Stimulated activated CD4-positive, alpha-beta T cell treated with anti-CD3 and anti-CD28 coated beads, Interleukin-1b, Interleukin-23, amount 100 ng/mL, for 48 hours (primary cell): ENCODE results near the gene TRPV4.

Source experiments
- DNase-seq: peaks from one replicate; pipeline ENCODE4 v3.0.0-alpha.2; 2020

The TRPV4 gene

GRCh38 chr12:109827566-109828550, 5.3 kb downstream of the TRPV4 start:
- no peak for DNase-seq

- DNase-seq, result no peak
These were observed 6.1 kb downstream of the TRPV4 start for GRCh38 chr12:109827080-109827479.

- no peak for DNase-seq
These were observed 8.5 kb downstream of the TRPV4 start for GRCh38 chr12:109824731-109825130.

GRCh38 chr12:109822951-109823411, 10.2 kb downstream of the TRPV4 start:
- no peak for DNase-seq

- DNase-seq, result no peak
These were observed 10.8 kb downstream of the TRPV4 start for GRCh38 chr12:109822416-109822815.

GRCh38 chr12:109821968-109822367, 11.2 kb downstream of the TRPV4 start:
- no peak for DNase-seq

GRCh38 chr12:109820816-109821381, 12.3 kb downstream of the TRPV4 start:
- no peak for DNase-seq

GRCh38 chr12:109818905-109819500, 14.2 kb downstream of the TRPV4 start:
- no peak for DNase-seq

GRCh38 chr12:109818253-109818652, 14.9 kb downstream of the TRPV4 start:
- DNase-seq, result no peak

GRCh38 chr12:109817627-109818231, 15.5 kb downstream of the TRPV4 start:
- DNase-seq, result no peak

- DNase-seq, result no peak
These were observed 16.3 kb downstream of the TRPV4 start for GRCh38 chr12:109816870-109817269.

GRCh38 chr12:109815757-109816617, 17.2 kb downstream of the TRPV4 start:
- no peak for DNase-seq

- no peak for DNase-seq
These were observed 18.0 kb downstream of the TRPV4 start for GRCh38 chr12:109815225-109815624.

GRCh38 chr12:109814600-109815150, 18.5 kb downstream of the TRPV4 start:
- DNase-seq, result no peak

- DNase-seq, result no peak
These were observed 19.3 kb downstream of the TRPV4 start for GRCh38 chr12:109813810-109814416.

GRCh38 chr12:109811624-109811995, 21.6 kb downstream of the TRPV4 start:
- DNase-seq, result no peak

- DNase-seq, result no peak
These were observed 22.1 kb downstream of the TRPV4 start for GRCh38 chr12:109810954-109811623.

- no peak for DNase-seq
These were observed 24.1 kb downstream of the TRPV4 start for GRCh38 chr12:109808876-109809646.

GRCh38 chr12:109807954-109808643, 25.1 kb downstream of the TRPV4 start:
- no peak for DNase-seq
